Loucy (cell line): ENCODE data around the gene ESYT3.

Source experiments
- H2AFZ ChIP-seq: fragments of 200-600 bp; sonication (generic); 2 replicates; pipeline ENCODE4 v1.6.0; 2016; ENCODE audit warnings: antibody characterized with exemption, mild to moderate bottlenecking, low read length, moderate library complexity
- H3F3A ChIP-seq: fragments of 200-600 bp; 2 replicates; pipeline ENCODE4 v1.6.0; 2016; ENCODE audit warnings: antibody characterized with exemption, low read depth, mild to moderate bottlenecking
- H3K27me3 ChIP-seq: fragments of 200-600 bp; sonication (generic); 2 replicates; pipeline ENCODE4 v1.6.1; 2014; ENCODE audit warnings: low read length, mild to moderate bottlenecking; ENCODE audit not compliant: insufficient read depth, poor library complexity, severe bottlenecking
- H3K36me3 ChIP-seq: fragments of 200-600 bp; sonication (generic); 2 replicates; pipeline ENCODE4 v1.6.1; 2016; ENCODE audit warnings: low read length; ENCODE audit not compliant: insufficient read depth
- H3K4me1 ChIP-seq: fragments of 200-600 bp; sonication (generic); 2 replicates; pipeline ENCODE4 v1.5.1; 2014; ENCODE audit warnings: low read length, mild to moderate bottlenecking; ENCODE audit not compliant: insufficient read depth, poor library complexity, severe bottlenecking
- H3K4me2 ChIP-seq: fragments of 200-600 bp; sonication (generic); 2 replicates; pipeline ENCODE4 v1.6.0; 2014; ENCODE audit warnings: antibody characterized with exemption, low read length, low read depth, mild to moderate bottlenecking; ENCODE audit not compliant: poor library complexity, severe bottlenecking
- H3K4me3 ChIP-seq: fragments of 200-600 bp; sonication (generic); 2 replicates; pipeline ENCODE4 v1.5.1; 2014; ENCODE audit warnings: low read length, mild to moderate bottlenecking, mixed read lengths; ENCODE audit not compliant: poor library complexity, severe bottlenecking
- H3K79me2 ChIP-seq: fragments of 200-600 bp; sonication (generic); 2 replicates; pipeline ENCODE4 v1.6.1; 2014; ENCODE audit warnings: low read length; ENCODE audit not compliant: insufficient read depth
- H3K9ac ChIP-seq: fragments of 200-600 bp; sonication (generic); 2 replicates; pipeline ENCODE4 v1.6.0; 2014; ENCODE audit warnings: mild to moderate bottlenecking, low read depth, low read length, moderate library complexity; ENCODE audit not compliant: poor library complexity, severe bottlenecking
- H3K9me2 ChIP-seq: fragments of 200-600 bp; sonication (generic); replicated peaks from 2 replicates; pipeline ENCODE4 v1.6.1; 2016; ENCODE audit warnings: low read depth, low read length, mixed read lengths
- H3K9me3 ChIP-seq: fragments of 200-600 bp; sonication (generic); 2 replicates; pipeline ENCODE4 v1.6.1; 2014; ENCODE audit warnings: mild to moderate bottlenecking, antibody characterized with exemption, low read length, low read depth; ENCODE audit not compliant: insufficient read depth
- H4K20me1 ChIP-seq: fragments of 200-600 bp; sonication (generic); 2 replicates; pipeline ENCODE4 v1.6.0; 2014; ENCODE audit warnings: antibody characterized with exemption, low read length, mild to moderate bottlenecking; ENCODE audit not compliant: insufficient read depth, poor library complexity, severe bottlenecking
- CTCF ChIP-seq: fragments of 200-600 bp; sonication (generic); conservative IDR thresholded peaks from 2 replicates; pipeline ENCODE4 v1.5.1; 2014; ENCODE audit warnings: mild to moderate bottlenecking, antibody characterized with exemption, low read length
- EZH2phosphoT487 ChIP-seq: fragments of 200-600 bp; IDR thresholded peaks from 2 replicates; pipeline ENCODE4 v1.6.1; 2018; ENCODE audit warnings: antibody characterized with exemption, mild to moderate bottlenecking, moderate library complexity, borderline replicate concordance

The ESYT3 gene

GRCh38 chr3:138443091-138443490 is 8.7 kb downstream of the ESYT3 start:
- Histone ChIP-seq H3K4me3 (no peak overlapping the region), H3K9ac (no peak overlapping the region), H3K27me3 (no peaks in the 10 kb centered on the region), H3K36me3 (no peaks in the 10 kb centered on the region), H3K9me3 (no peaks in the 10 kb centered on the region), H2AFZ (no peak overlapping the region), H3K4me2 (no peak overlapping the region), H3K4me1 (no peaks in the 10 kb centered on the region), H3K9me2 (no peaks in the 10 kb centered on the region), H3F3A (no peaks in the 10 kb centered on the region), H4K20me1 (no peaks in the 10 kb centered on the region), H3K79me2 (no peaks in the 10 kb centered on the region)
- TF ChIP-seq EZH2phosphoT487 (no peak), CTCF (no peak)

- TF ChIP-seq CTCF (no peak), EZH2phosphoT487 (no peak)
- H3F3A ChIP-seq: no peaks in the 10 kb centered on the region
- H3K9me2 ChIP-seq: no peaks in the 10 kb centered on the region
- H3K27me3 ChIP-seq: no peaks in the 10 kb centered on the region
- no peaks in the 10 kb centered on the region for H3K9me3 ChIP-seq
- H3K4me2 ChIP-seq: no peak overlapping the region
- H4K20me1 ChIP-seq: no peaks in the 10 kb centered on the region
- no peaks in the 10 kb centered on the region for H3K36me3 ChIP-seq
- H3K4me3 ChIP-seq: no peak overlapping the region
- H3K9ac ChIP-seq: no peak overlapping the region
- H3K79me2 ChIP-seq: no peaks in the 10 kb centered on the region
- no peaks in the 10 kb centered on the region for H3K4me1 ChIP-seq
- H2AFZ ChIP-seq: no peak overlapping the region
These were observed 9.4 kb downstream of the ESYT3 start for GRCh38 chr3:138443521-138444503.

GRCh38 chr3:138445236-138445635 is 10.8 kb downstream of the ESYT3 start:
- no peaks in the 10 kb centered on the region for H3K4me1 ChIP-seq
- H3K79me2 ChIP-seq: no peaks in the 10 kb centered on the region
- H3K36me3 ChIP-seq: no peaks in the 10 kb centered on the region
- H3K9me3 ChIP-seq: no peaks in the 10 kb centered on the region
- H3K9ac ChIP-seq: no peak overlapping the region
- no peaks in the 10 kb centered on the region for H4K20me1 ChIP-seq
- H3K9me2 ChIP-seq: no peaks in the 10 kb centered on the region
- H3F3A ChIP-seq: no peaks in the 10 kb centered on the region
- no peak overlapping the region for H3K4me3 ChIP-seq
- H3K4me2 ChIP-seq: no peak overlapping the region
- H3K27me3 ChIP-seq: no peaks in the 10 kb centered on the region
- H2AFZ ChIP-seq: no peak overlapping the region
- no peak for TF ChIP-seq CTCF
- no peak for TF ChIP-seq EZH2phosphoT487
